ENCODE measurements around the gene TOP3B. TPM values are rescaled to one million over a fixed set of nuclear protein-coding genes. Genes with fewer than 3 reads are reported as not detected.

TOP3B gene
- total RNA-seq, 1 experiment from 2014 or later = 68.6 TPM

DNA sequence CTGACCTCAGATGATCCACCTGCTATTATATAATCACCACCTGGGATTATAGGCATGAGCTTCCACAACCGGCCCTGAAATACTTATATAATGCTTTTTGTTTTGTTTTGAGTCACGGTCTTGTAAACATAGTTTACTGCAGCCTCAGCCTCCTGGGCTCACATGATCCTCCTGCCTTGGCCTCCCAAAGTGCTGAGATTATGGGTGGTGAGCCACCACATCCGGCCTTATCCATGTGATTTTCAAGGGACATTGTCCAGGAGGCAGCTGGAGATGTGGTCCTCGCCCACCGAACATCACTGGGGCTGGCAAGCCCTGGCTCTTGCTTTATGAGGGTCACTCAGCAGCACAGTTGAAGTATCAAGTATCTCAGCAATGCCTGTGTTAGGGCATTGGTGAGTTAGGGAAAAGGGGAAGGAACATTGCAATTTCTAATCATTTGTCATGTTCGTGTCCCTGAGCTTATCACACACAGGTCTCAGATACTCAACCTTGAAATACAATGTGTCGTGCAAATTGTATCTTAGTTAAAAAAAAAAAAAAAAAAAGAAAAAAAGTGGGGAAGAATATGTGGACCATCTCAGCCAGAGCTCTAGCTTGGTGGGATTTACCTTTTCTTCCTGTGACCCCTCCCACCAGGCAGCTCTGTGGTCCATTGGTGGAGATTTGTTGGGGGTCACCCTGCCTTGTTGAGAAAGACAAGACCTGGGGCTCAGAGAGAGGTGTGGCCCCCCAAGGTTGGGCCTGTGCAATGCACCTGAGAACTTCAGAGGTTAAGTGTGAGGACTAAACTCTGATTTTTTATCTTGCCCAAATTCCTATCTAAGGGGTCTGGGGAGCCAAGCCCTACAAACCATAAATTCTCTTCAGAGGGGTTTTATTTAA is 74.7 kb downstream of the TOP3B start:
- ATAC-seq (no peak), DNase-seq (ENCODE audit: low spot score) (no peak)
- Mint-ChIP-seq H3K4me3 (no peak overlapping the region), H3K4me1 (no peaks in the 10 kb centered on the region), H3K27ac (no peak overlapping the region), H3K36me3 (no peaks in the 10 kb centered on the region), H3K9me3 (no peaks in the 10 kb centered on the region), H3K27me3 (ENCODE audit: low read depth) (no peaks in the 10 kb centered on the region)
- POLR2A ChIA-PET = interaction anchor here (0.7 kb wide), 1 partner anchor 457 kb away, joined by 5 read pairs; no protein-coding TSS in a partner anchor
- CTCF ChIA-PET = interaction anchor here (1.7 kb wide), 1 partner anchor 30 kb away, joined by 6 read pairs; no protein-coding TSS in a partner anchor
- TF ChIP-seq, protein P1, sequence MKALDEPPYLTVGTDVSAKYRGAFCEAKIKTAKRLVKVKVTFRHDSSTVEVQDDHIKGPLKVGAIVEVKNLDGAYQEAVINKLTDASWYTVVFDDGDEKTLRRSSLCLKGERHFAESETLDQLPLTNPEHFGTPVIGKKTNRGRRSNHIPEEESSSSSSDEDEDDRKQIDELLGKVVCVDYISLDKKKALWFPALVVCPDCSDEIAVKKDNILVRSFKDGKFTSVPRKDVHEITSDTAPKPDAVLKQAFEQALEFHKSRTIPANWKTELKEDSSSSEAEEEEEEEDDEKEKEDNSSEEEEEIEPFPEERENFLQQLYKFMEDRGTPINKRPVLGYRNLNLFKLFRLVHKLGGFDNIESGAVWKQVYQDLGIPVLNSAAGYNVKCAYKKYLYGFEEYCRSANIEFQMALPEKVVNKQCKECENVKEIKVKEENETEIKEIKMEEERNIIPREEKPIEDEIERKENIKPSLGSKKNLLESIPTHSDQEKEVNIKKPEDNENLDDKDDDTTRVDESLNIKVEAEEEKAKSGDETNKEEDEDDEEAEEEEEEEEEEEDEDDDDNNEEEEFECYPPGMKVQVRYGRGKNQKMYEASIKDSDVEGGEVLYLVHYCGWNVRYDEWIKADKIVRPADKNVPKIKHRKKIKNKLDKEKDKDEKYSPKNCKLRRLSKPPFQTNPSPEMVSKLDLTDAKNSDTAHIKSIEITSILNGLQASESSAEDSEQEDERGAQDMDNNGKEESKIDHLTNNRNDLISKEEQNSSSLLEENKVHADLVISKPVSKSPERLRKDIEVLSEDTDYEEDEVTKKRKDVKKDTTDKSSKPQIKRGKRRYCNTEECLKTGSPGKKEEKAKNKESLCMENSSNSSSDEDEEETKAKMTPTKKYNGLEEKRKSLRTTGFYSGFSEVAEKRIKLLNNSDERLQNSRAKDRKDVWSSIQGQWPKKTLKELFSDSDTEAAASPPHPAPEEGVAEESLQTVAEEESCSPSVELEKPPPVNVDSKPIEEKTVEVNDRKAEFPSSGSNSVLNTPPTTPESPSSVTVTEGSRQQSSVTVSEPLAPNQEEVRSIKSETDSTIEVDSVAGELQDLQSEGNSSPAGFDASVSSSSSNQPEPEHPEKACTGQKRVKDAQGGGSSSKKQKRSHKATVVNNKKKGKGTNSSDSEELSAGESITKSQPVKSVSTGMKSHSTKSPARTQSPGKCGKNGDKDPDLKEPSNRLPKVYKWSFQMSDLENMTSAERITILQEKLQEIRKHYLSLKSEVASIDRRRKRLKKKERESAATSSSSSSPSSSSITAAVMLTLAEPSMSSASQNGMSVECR (CRISPR knock-in tag; IDR thresholded peaks at IDR 0.05; ENCODE audit: borderline replicate concordance) = no peak
- TF ChIP-seq, protein P2, sequence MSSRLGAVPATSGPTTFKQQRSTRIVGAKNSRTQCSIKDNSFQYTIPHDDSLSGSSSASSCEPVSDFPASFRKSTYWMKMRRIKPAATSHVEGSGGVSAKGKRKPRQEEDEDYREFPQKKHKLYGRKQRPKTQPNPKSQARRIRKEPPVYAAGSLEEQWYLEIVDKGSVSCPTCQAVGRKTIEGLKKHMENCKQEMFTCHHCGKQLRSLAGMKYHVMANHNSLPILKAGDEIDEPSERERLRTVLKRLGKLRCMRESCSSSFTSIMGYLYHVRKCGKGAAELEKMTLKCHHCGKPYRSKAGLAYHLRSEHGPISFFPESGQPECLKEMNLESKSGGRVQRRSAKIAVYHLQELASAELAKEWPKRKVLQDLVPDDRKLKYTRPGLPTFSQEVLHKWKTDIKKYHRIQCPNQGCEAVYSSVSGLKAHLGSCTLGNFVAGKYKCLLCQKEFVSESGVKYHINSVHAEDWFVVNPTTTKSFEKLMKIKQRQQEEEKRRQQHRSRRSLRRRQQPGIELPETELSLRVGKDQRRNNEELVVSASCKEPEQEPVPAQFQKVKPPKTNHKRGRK (CRISPR knock-in tag; IDR thresholded peaks at IDR 0.05; ENCODE audit: borderline replicate concordance) = no peak
- TF ChIP-seq, protein P3, sequence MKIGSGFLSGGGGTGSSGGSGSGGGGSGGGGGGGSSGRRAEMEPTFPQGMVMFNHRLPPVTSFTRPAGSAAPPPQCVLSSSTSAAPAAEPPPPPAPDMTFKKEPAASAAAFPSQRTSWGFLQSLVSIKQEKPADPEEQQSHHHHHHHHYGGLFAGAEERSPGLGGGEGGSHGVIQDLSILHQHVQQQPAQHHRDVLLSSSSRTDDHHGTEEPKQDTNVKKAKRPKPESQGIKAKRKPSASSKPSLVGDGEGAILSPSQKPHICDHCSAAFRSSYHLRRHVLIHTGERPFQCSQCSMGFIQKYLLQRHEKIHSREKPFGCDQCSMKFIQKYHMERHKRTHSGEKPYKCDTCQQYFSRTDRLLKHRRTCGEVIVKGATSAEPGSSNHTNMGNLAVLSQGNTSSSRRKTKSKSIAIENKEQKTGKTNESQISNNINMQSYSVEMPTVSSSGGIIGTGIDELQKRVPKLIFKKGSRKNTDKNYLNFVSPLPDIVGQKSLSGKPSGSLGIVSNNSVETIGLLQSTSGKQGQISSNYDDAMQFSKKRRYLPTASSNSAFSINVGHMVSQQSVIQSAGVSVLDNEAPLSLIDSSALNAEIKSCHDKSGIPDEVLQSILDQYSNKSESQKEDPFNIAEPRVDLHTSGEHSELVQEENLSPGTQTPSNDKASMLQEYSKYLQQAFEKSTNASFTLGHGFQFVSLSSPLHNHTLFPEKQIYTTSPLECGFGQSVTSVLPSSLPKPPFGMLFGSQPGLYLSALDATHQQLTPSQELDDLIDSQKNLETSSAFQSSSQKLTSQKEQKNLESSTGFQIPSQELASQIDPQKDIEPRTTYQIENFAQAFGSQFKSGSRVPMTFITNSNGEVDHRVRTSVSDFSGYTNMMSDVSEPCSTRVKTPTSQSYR (CRISPR knock-in tag; IDR thresholded peaks at IDR 0.05) = no peak
- TF ChIP-seq ZNF416 (CRISPR knock-in tag; IDR thresholded peaks at IDR 0.05) = no peak
- TF ChIP-seq, protein P4, sequence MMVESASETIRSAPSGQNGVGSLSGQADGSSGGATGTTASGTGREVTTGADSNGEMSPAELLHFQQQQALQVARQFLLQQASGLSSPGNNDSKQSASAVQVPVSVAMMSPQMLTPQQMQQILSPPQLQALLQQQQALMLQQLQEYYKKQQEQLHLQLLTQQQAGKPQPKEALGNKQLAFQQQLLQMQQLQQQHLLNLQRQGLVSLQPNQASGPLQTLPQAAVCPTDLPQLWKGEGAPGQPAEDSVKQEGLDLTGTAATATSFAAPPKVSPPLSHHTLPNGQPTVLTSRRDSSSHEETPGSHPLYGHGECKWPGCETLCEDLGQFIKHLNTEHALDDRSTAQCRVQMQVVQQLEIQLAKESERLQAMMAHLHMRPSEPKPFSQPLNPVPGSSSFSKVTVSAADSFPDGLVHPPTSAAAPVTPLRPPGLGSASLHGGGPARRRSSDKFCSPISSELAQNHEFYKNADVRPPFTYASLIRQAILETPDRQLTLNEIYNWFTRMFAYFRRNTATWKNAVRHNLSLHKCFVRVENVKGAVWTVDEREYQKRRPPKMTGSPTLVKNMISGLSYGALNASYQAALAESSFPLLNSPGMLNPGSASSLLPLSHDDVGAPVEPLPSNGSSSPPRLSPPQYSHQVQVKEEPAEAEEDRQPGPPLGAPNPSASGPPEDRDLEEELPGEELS (CRISPR knock-in tag; IDR thresholded peaks at IDR 0.05) = no peak
- TF ChIP-seq, protein P5, sequence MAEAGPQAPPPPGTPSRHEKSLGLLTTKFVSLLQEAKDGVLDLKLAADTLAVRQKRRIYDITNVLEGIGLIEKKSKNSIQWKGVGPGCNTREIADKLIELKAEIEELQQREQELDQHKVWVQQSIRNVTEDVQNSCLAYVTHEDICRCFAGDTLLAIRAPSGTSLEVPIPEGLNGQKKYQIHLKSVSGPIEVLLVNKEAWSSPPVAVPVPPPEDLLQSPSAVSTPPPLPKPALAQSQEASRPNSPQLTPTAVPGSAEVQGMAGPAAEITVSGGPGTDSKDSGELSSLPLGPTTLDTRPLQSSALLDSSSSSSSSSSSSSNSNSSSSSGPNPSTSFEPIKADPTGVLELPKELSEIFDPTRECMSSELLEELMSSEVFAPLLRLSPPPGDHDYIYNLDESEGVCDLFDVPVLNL (CRISPR knock-in tag; IDR thresholded peaks at IDR 0.05; ENCODE audit: borderline replicate concordance, low read depth) = no peak
- TF ChIP-seq, protein P6, sequence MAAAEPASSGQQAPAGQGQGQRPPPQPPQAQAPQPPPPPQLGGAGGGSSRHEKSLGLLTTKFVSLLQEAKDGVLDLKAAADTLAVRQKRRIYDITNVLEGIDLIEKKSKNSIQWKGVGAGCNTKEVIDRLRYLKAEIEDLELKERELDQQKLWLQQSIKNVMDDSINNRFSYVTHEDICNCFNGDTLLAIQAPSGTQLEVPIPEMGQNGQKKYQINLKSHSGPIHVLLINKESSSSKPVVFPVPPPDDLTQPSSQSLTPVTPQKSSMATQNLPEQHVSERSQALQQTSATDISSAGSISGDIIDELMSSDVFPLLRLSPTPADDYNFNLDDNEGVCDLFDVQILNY (CRISPR knock-in tag; IDR thresholded peaks at IDR 0.05) = no peak

Other genes starting within 250 kb of the TOP3B start
- gene YPEL1, start 247.0 kb downstream of the TOP3B start, total RNA-seq (2021) = 7.7 to 17.7 TPM (median 15.5 TPM) in 3 replicates
- 87.4 to 95.9 TPM (median 91.9 TPM) in 3 replicates for gene MAPK1, start 115.1 kb downstream of the TOP3B start, total RNA-seq (2021)
- 23.9 to 30.6 TPM (median 28.6 TPM) in 3 replicates for gene PPM1F, start 29.9 kb downstream of the TOP3B start, total RNA-seq (2021)